GM21786 (cell line): ENCODE results near the gene NOC2L.

Experiments
- ATAC-seq: cut with Tn5 transposase; IDR thresholded peaks from one replicate; pipeline ENCODE4 v1.9.1; 2021; ENCODE audit not compliant: unreplicated experiment

NOC2L gene

GRCh38 chr1:917466-918091, 41.5 kb downstream of the NOC2L start:
- ATAC-seq: no peak

GRCh38 chr1:917076-917459, 42.0 kb downstream of the NOC2L start:
- no peak for ATAC-seq

DNA sequence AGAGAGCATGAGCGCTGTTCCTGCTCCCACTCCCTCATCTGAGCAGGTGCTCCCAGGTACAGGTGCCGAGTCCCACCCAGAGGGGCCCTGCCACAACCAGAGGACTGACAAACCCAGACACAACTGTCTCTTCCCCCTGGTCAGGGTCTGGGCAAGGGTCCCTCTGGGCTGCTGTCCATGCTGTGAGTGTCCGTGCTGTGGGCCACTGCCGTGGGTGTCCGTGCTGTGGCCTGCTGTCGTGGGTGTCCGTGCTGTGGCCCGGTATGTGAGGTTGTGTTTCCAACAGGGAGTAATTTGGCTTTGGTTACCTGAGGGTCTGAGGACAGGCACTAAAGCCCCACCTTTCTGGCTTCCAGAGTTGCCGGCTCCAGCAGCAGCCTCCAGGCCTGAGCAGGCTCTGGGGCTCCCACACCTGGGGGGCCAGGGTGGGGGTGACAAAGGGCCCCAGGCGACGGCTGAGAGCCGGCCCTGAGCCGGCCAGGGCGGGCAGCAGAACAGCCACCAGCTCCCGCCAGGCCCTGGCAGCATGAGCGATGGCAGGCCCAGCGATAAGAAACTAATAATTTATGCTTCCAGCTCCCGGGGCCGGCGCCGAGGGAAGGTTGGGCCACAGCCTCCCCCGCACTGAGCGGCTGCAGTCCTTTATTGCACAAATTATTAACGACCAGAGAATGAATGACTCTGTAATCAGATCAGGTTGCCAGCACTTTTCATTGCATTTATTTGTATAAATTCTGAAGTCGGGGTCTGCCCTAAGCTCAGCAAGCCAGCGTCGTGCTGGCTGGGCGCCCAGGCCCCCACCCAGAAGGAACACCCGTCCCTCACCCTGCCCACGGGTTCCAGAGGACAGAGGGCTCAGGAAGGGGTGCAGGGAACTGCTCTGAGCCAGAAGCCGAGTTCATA, 42.6 kb downstream of the NOC2L start:
- ATAC-seq: no peak

DNA sequence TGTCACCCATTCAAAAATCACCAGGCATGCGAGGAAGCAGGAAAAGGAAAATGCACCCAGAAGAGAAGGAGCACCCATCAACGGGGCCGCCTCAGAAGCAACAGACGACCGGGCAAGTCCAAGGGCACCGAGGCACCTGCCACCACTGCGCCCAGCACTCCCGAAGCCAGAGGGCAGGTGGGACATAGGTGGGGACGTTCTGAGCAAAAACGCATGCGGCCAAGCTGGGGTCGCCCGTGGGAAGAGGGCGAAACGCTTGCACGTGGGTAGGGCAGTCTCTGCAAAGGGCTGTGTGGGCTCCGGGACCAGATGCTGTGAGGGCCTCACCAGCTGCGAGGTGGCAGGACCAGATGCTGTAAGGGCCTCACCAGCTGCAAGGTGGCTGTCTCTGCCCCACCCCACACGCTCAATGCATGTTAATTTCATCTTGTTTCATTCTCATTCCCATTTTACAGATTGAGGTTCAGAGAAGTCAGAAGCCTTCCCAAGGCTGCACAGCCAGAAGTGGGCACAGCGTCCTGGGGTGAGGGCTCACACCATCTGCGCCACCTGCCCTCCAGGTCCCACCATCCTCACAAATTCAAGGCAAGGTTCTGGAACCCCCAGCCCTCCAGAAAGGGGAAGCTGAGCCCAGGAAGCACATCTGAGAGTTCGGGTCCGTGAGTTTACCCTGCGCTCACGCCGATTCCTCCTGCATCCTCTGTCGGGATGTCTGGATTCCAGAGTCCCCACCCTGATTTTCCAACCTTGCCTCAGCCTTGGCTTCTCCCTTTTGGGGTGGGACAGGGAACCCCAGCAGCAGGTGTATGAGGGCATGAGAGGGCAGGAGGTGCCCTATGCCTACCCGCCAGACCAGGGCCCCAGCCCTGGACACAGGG, 43.5 kb downstream of the NOC2L start:
- no peak for ATAC-seq

DNA sequence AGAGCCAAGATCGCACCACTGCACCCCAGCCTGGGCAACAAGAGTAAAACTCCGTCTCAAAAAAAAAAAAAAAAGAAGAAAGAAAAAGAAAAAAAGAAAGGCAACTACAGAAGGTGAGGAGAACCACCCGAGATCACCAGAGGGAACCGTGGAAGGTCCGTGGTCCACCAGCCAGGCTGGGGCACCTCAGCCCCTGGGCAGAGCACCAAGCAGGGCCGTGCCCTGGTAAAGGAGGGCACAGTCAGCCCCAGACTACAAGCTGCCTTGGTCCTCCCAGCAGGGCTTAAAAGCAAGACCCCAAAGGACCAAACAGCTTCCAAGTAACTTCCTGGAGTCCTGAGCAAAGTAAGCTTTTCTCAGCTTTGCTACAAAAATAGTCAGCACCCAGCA, 44.2 kb downstream of the NOC2L start:
- no peak for ATAC-seq

GRCh38 chr1:914131-914890, 44.7 kb downstream of the NOC2L start:
- no peak for ATAC-seq

DNA sequence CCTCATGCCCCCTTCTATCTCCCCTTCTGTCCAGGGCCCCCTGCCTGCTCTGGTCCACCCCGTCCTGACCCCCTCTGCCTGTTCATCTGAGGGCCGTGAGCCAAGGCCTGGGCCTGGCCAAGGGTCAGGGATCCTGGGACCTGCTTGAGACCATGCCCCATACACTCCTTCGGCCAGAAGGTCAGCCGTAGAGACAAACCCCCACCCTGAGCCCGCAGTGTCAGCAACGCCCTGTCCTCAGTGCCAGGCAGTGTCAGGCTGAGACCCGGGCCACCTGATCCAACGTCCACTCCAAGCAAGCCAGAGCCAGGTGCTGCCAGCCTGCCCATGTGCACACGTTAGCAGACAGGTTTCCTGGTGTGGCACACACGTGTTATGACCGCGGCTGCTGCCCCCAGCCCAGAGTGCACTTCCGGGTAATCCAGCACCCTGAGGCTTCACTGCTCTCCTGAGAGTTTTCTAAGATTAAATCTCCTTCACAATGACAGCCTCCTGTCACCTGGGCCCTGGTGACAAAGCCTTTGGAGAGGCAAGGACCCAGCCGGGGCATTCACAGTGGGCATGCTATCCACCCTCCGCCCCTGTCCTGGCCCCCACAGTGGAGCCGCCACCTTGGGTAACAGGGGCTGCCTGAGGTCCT, 45.4 kb downstream of the NOC2L start:
- no peak for ATAC-seq

DNA sequence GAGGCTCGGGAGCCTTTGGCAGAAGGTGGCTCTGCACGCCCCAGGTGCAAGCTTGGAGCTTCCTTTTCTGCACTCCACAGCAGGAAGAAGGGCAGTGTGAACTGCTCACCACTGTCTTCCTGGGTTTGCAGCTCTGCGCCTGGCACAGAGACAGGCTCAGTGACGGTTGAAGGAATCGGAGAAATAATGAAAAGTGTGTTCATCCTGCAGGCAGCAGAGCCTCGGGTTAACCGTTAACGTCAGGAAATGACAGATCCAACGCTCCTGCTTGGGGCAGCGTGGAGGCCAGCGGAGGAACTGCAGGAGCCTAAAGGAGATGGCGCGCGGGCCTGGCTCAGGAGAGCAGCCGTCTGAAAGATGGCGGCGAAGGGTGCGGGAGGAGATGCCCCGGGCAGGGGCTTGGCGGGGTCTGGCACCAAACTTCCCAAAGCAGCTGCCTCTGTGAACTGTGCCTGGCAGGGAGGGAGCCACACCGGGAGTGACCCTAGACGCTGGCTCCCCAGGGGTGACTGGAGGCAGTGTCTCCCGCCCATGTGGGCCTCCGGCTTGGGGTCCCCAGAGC, 46.2 kb downstream of the NOC2L start:
- no peak for ATAC-seq

GRCh38 chr1:911875-912739, 46.9 kb downstream of the NOC2L start:
- ATAC-seq: no peak

DNA sequence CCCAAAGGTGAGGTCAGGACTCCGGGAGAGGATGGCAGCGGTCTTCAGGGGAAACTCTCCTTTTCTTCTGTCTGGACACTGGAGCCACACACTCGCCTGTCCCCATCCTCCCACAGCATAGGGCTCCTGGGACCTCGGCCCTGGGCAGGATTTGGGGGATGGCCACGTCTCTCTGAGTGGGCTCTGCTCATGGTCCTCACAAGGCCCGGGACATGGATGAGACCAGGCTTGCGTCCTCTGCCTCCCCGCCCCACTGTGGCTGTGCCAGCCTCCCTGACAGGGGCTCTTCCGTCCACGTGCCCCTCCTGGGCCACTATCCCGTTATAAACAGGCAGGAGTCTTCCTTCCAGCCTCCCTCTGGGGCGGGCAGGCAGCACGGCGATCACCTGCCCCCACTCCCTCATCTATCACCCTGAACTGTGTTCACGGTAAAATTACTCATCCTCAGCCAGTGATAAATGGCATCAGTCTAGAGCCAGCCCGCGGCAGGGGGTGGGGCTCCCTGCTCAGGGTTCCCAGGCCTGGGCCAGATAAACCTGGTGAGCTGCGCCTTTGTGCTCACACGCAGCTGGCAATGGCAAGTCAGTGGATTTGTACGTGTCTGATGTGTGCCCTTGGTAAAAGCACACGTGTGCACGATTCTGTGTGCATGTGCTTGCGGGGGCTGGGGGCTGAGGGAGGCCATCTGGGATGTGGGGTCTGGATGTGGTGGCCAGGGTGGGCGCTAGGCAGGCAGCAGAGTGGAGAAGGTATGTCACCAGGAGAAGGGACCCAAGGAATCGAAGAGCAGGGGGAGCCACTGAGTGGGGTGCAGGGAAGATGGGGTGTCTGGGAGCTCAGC, 48.0 kb downstream of the NOC2L start:
- no peak for ATAC-seq

- no peak for ATAC-seq
Measured at GRCh38 chr1:910311-910880, 48.7 kb downstream of the NOC2L start.

DNA sequence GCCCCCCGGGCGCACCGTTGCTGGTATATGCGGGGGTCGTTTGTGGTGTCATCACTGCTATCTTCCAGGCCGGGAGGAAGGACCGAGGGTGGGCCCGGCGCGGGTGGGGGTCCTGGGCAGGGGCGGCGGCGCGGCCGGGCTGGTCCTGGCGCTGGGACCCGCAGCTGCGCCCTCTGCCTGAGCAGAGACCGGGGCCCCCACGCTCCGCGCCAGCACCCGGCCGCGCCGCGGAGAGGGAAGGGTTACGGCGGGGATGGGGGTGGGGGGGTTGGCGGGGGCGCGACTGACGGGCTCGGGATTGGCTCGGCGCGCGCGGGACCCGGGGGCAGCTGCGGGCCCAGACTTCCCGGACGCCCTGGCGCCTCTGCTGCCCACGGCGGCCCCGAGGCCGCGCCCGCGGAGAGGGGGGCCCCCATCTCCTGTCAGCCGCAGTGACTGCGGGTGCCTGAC, 49.2 kb downstream of the NOC2L start:
- ATAC-seq: no peak

GRCh38 chr1:908661-909060, 50.4 kb downstream of the NOC2L start:
- no peak for ATAC-seq

DNA sequence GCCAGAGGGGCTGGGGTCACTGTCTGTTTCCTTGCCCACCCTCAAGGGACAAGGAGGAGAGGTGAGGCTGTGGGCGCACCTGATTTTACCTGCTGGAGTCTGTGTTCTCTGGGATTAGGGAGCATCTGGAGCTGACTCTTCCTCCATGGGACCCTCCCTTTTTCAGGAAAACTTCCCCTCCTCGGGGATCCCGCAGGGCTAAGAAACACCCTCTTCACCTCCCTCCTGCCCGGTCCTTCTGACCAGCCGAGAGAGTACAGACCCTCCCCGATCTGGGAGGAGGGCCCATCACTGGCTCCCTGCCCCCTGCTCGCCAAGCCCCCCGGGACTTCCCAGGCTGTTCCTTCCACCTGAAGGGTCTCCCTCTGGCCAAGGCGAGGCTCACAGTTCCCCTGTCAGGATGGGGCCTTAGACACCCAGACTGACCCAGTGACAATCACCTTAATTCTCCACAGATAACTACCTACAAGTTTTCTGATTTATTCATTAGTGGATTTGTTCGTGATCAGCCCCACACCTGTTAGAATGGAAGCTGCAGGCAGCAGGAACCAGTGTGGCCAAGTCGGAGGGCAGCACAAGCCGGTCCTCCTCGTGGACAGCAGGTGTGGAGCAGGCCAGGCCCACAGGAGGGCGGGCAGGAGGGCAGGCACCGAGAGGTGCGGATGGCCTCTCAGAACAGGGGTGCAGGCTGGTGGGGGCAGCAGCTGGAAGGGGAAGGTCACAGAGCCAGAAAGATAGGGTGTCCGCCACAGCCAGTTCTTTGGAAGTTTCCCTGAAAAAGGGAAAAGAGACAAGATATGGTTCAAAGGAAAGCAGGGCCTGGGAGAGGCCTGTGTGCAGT, 51.2 kb downstream of the NOC2L start:
- no peak for ATAC-seq

DNA sequence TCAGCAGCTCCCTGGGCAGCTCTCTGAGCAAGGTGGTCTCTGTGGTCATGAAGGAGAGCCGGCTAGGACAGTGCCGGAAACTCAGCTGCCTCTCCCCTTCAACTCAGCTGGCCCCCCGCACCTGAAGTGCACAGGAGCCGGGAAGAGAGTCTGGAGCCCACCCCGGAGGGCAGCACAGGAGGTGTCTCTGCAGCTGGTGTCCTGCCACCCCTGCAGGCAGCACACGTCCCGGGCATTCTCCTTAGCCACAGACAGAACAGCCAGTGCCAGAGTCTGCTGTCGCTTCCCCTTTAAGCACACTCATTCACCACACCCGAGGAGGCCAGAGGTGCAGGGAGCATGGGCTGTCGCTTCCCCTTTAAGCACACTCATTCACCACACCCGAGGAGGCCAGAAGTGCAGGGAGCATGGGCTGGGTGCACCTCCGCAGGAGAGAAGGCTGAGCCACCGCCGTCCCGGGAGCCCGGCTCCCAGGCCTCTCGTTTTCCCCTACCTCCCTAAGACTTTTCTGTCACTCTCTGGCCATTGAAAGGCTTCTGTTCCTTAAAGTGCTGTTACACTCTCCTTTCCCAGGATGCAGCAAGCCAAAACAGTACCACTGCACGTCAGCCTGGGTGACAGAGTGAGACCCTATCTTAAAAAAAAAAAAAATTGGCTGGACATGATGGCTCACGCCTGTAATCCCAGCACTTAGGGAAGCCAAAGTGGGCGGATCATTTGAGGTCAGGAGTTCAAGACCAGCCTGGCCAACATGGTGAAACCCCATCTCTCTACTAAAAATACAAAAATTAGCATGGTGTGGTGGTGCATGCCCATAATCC, 52.2 kb downstream of the NOC2L start:
- no peak for ATAC-seq
